ENCODE measurements around the gene EXOSC1.

GRCh38 chr10:97425964-97426775 is 19.6 kb downstream of the EXOSC1 start, which contains the start of gene PGAM1:
- peak; percentile 88 for TF ChIP-seq CTCF (IDR thresholded peaks at IDR 0.05; ENCODE audit: poor library complexity)
- TF ChIP-seq EZH2phosphoT487 (IDR thresholded peaks at IDR 0.05; ENCODE audit: low read depth, severe bottlenecking, unreplicated experiment): no peak
- no peak for TF ChIP-seq EZH2 (IDR thresholded peaks at IDR 0.05; ENCODE audit: borderline replicate concordance)
